ENCODE results near the gene MYBPH. TPM values are rescaled to one million over a fixed set of nuclear protein-coding genes. Genes with fewer than 3 reads are reported as not detected.

The MYBPH gene
- total RNA-seq, 2 donors from 2014 or later, result not detected

DNA sequence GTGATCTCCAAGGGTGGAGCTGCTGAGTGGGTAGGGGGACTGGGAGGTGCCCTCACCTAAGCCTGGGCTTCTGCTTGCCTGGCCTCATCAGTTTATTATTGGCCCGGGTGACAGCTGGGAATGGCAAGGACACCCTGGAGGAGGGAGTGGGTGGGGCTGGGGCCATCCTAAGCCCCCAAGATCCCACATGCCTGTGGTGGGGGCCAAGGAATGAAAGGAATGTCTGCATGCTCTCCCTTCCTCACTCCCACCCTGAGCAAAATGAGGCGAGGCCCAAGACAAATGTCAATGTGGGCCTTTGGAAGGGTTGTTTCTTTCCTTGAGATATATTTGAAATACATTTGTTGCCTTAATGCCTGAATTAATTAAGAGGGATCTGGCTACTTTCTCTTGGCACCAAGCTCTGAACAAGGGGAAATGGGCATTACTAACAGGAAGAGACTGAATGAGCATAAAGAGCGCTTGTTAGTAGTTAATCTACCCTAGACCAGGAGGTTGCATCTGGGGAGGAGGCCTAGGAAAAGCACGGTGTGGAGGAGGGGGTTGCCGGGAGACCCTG, 30.6 kb upstream of the MYBPH start:
- no peaks in the 10 kb centered on the region for H3K27me3 ChIP-seq
- H3K27ac ChIP-seq, result no peak overlapping the region
- no peaks in the 10 kb centered on the region for H3K36me3 ChIP-seq
- no peak overlapping the region for H3K4me3 ChIP-seq
- peaks cover 0 to 9% of the 10 kb centered on the region in 2 donors for H3K4me1 ChIP-seq
- H3K9me3 ChIP-seq, result no peaks in the 10 kb centered on the region
- TF ChIP-seq CTCF (IDR thresholded peaks at IDR 0.05), result no peak
- no peak for DNase-seq (ENCODE audit: low spot score)

GRCh38 chr1:203204756-203205155, 29.1 kb upstream of the MYBPH start:
- Histone ChIP-seq H3K9me3 (no peaks in the 10 kb centered on the region), H3K4me1 (peaks cover 0 to 24% of the 10 kb centered on the region in 2 donors), H3K4me3 (no peak overlapping the region), H3K27ac (no peak overlapping the region), H3K27me3 (no peaks in the 10 kb centered on the region), H3K36me3 (no peaks in the 10 kb centered on the region)
- no peak for DNase-seq (ENCODE audit: low spot score)
- no peak for TF ChIP-seq CTCF (IDR thresholded peaks at IDR 0.05)

DNA sequence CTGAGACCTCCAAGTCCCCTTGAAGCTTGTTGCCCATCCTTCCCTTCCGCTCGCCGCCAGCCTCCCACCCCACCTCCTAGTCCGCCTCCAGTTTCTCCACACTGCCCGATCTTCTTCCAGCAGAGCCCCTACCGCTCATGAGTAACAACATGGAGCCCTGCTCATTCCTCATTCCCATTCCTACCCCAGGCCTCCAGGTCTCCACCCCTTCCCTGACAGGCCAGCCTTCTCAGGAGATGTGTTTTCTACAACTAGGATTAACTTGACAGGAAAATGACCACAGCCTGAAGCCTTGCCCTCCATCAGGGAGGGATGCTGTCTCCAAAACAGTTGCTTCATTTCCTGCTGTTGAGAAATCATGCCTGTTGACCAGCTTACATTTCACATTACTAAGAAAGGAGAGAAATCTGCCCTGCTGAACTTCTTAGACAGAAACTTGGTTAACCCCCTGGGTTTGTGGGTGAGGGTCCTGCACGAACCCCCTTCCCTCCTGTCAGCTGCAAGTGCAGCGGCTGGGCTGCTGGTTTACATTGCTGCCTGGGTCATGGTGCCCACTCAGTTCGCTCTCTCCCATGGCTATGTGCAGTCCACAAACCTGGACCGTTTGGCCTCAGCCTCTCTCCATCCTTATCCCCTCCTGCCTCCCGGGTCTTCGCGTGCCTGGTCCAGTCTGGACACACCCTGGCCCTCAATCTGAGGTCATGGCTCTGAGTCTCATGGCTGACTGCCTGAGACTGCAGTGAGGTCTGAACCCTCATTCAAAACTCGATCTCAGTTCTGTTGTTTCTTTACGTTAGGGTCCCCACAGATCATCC, 27.0 kb upstream of the MYBPH start:
- Histone ChIP-seq H3K27ac (peak overlapping the region; percentile 59 to 76), H3K4me3 (no peak overlapping the region), H3K27me3 (no peaks in the 10 kb centered on the region), H3K9me3 (no peaks in the 10 kb centered on the region), H3K36me3 (no peaks in the 10 kb centered on the region), H3K4me1 (peaks cover 0 to 32% of the 10 kb centered on the region in 2 donors)
- no peak for TF ChIP-seq CTCF (IDR thresholded peaks at IDR 0.05)
- DNase-seq (ENCODE audit: low spot score), result peak; percentile 83

DNA sequence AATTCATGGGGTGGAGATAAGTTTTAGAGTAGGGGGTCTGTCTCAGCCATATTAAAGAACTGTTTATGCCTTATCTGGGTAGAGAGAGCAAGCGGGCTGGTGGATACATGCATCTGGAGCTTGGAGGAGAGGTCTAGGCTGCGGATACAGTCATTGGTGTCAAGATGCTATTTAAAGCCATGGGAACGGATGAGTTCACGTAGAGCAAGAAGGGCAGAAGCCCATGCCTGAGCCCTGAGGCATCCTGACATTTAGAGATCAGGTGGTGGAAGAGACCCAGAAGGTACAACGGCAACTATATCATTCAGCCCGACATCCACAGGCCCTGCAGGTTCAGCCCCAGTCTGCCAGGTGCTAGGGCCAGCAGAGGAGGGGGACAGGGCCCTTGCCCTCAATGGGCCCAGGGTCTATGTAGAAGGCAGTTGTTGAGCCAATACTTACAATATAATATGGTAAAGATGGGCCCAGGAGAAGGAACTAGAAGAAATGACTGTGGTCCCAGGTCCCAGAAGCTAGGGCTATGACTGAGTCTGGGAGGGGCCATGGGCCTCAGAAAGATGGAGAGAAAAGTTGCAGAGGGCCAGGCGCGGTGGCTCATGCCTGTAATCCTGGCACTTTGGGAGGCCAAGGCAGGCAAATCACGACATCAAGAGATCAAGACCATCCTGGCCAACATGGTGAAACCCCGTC, 26.0 kb upstream of the MYBPH start:
- no peak for DNase-seq (ENCODE audit: low spot score)
- Histone ChIP-seq H3K4me1 (peaks cover 0 to 32% of the 10 kb centered on the region in 2 donors), H3K4me3 (no peak overlapping the region), H3K27me3 (no peaks in the 10 kb centered on the region), H3K36me3 (no peaks in the 10 kb centered on the region), H3K9me3 (no peaks in the 10 kb centered on the region), H3K27ac (peak overlapping the region; percentile 51 to 76)
- TF ChIP-seq CTCF (IDR thresholded peaks at IDR 0.05), result no peak

- TF ChIP-seq CTCF (IDR thresholded peaks at IDR 0.05), result no peak
- Histone ChIP-seq H3K9me3 (no peaks in the 10 kb centered on the region), H3K4me1 (peaks cover 0 to 32% of the 10 kb centered on the region in 2 donors), H3K27ac (peak overlapping the region; percentile 52 to 76), H3K4me3 (no peak overlapping the region), H3K27me3 (no peaks in the 10 kb centered on the region), H3K36me3 (no peaks in the 10 kb centered on the region)
- no peak for DNase-seq (ENCODE audit: low spot score)
Measured at GRCh38 chr1:203200916-203201315, 25.3 kb upstream of the MYBPH start.

Measured in right atrium auricular region (tissue), 2 donors.